SK-N-SH (cell line): ENCODE data around the gene CRYBA2. TPM values are rescaled to one million over a fixed set of nuclear protein-coding genes. Genes with fewer than 3 reads are reported as not detected.

Experiments
- CTCF ChIA-PET: fragments of 300-600, 350-600 bp; formaldehyde crosslinking; extraction: SDS; loops from one replicate; lab custom pipeline; 2021; lab: Yijun Ruan, JAX
- POLR2A ChIA-PET: fragments of 350-600 bp; sonication (Branson Sonifier 250); formaldehyde crosslinking; extraction: SDS; loops from one replicate; lab custom pipeline; 2020; ENCODE audit warnings: antibody characterized with exemption, inconsistent platforms; lab: Yijun Ruan, JAX
- DNase-seq: peaks from one replicate; pipeline ENCODE4 v3.0.0; 2012
- H2AFZ ChIP-seq: fragments of 200-600 bp; sonication (generic); 2 replicates; pipeline ENCODE4 v1.8.1; 2016; ENCODE audit warnings: antibody characterized with exemption, mild to moderate bottlenecking, low read depth
- H3F3A ChIP-seq: fragments of 200-600 bp; sonication (generic); replicated peaks from 2 replicates; pipeline ENCODE3; 2016; ENCODE audit warnings: antibody characterized with exemption, mild to moderate bottlenecking; ENCODE audit not compliant: insufficient read depth
- H3K27ac ChIP-seq, 2 experiments: fragments of 200-500 bp in 1 of 2; fragments of 200-600 bp in 1 of 2; sonication (Bioruptor generic) in 1 of 2; sonication (generic), shearing (Covaris generic) in 1 of 2; 2 replicates each; pipeline versions ENCODE4 v1.5.1 to v1.6.1; 2014 to 2016; ENCODE audit warnings: low read depth in 2 of 2, inconsistent platforms in 1 of 2, low read length in 1 of 2, mild to moderate bottlenecking in 1 of 2, mixed read lengths in 1 of 2
- H3K27me3 ChIP-seq: fragments of 200-600 bp; sonication (generic), shearing (Covaris generic); 2 replicates; pipeline ENCODE4 v1.6.1; 2016; ENCODE audit warnings: mixed run types; ENCODE audit not compliant: insufficient read depth
- H3K36me3 ChIP-seq, 2 experiments: fragments of 200-500 bp in 1 of 2; fragments of 200-600 bp in 1 of 2; sonication (Bioruptor generic) in 1 of 2; sonication (generic) in 1 of 2; replicated peaks in 1 of 2; 2 replicates each; pipeline versions ENCODE3 to v1.5.1; 2014 to 2016; ENCODE audit warnings: low read length in 1 of 2, mild to moderate bottlenecking in 1 of 2; ENCODE audit not compliant: insufficient read depth in 2 of 2, control insufficient read depth in 1 of 2
- H3K4me1 ChIP-seq, 2 experiments: fragments of 200-500 bp in 1 of 2; fragments of 200-600 bp in 1 of 2; sonication (Bioruptor generic) in 1 of 2; sonication (generic), shearing (Covaris generic) in 1 of 2; 2 replicates each; pipeline versions ENCODE4 v1.5.1 to v1.6.1; 2014 to 2016; ENCODE audit warnings: low read depth in 1 of 2, low read length in 1 of 2, mixed run types in 1 of 2; ENCODE audit not compliant: insufficient read depth in 2 of 2, control insufficient read depth in 1 of 2
- H3K4me2 ChIP-seq: fragments of 200-600 bp; sonication (generic), shearing (Covaris generic); 2 replicates; pipeline ENCODE4 v1.6.1; 2017; ENCODE audit warnings: mixed run types
- H3K4me3 ChIP-seq, 2 experiments: fragments of 200-500 bp in 1 of 2; fragments of 200-600 bp in 1 of 2; sonication (Bioruptor generic) in 1 of 2; sonication (generic), shearing (Covaris generic) in 1 of 2; 2 replicates each; pipeline versions ENCODE4 v1.5.1 to v1.8.1; 2014 to 2016; ENCODE audit warnings: low read depth in 2 of 2, inconsistent platforms in 1 of 2, low read length in 1 of 2, mild to moderate bottlenecking in 1 of 2, mixed read lengths in 1 of 2, moderate library complexity in 1 of 2
- H3K79me2 ChIP-seq: fragments of 200-600 bp; sonication (generic); 2 replicates; pipeline ENCODE4 v1.8.1; 2017; ENCODE audit warnings: mild to moderate bottlenecking; ENCODE audit not compliant: insufficient read depth
- H3K9ac ChIP-seq: fragments of 200-600 bp; sonication (generic); 2 replicates; pipeline ENCODE4 v1.6.1; 2017; ENCODE audit warnings: mixed run types
- H3K9me2 ChIP-seq: fragments of 200-600 bp; sonication (generic); 2 replicates; pipeline ENCODE4 v1.6.1; 2017; ENCODE audit warnings: mixed run types
- H3K9me3 ChIP-seq: fragments of 200-600 bp; sonication (generic); 2 replicates; pipeline ENCODE4 v1.6.1; 2017; ENCODE audit warnings: mixed run types, mild to moderate bottlenecking, moderate library complexity
- H4K20me1 ChIP-seq: fragments of 200-600 bp; sonication (generic); 2 replicates; pipeline ENCODE4 v1.6.1; 2017; ENCODE audit warnings: mild to moderate bottlenecking, mixed run types; ENCODE audit not compliant: insufficient read depth
- EP300 ChIP-seq, 2 experiments: IDR thresholded peaks; 2 replicates each; pipeline versions ENCODE4 v1.4.0 to v1.6.1; 2012; ENCODE audit warnings: borderline replicate concordance in 1 of 2, low read depth in 1 of 2, low read length in 1 of 2
- FOXM1 ChIP-seq: IDR thresholded peaks from 2 replicates; pipeline ENCODE4 v1.4.0; 2012; ENCODE audit warnings: low read depth, mild to moderate bottlenecking
- GABPA ChIP-seq: IDR thresholded peaks from 2 replicates; pipeline ENCODE4 v1.4.0; 2012; ENCODE audit warnings: low read depth, mild to moderate bottlenecking
- GATA2 ChIP-seq: sonication (generic); formaldehyde crosslinking; IDR thresholded peaks from 2 replicates; pipeline ENCODE4 v1.5.0; 2020; ENCODE audit warnings: mild to moderate bottlenecking, missing genetic modification reagents
- JUND ChIP-seq: IDR thresholded peaks from 2 replicates; pipeline ENCODE4 v1.4.0; 2012
- MXI1 ChIP-seq: IDR thresholded peaks from 2 replicates; pipeline ENCODE4 v1.6.1; 2012; ENCODE audit warnings: mild to moderate bottlenecking, low read depth, low read length, improper control_type of control experiment
- NRF1 ChIP-seq: IDR thresholded peaks from 2 replicates; pipeline ENCODE4 v1.6.1; 2012; ENCODE audit warnings: low read depth, mild to moderate bottlenecking, low read length
- RAD21 ChIP-seq: IDR thresholded peaks from 2 replicates; pipeline ENCODE4 v1.6.1; 2012; ENCODE audit warnings: mild to moderate bottlenecking, low read length
- RXRA ChIP-seq: IDR thresholded peaks from 2 replicates; pipeline ENCODE4 v1.4.0; 2012; ENCODE audit warnings: low read depth, mild to moderate bottlenecking, borderline replicate concordance
- SIN3A ChIP-seq: IDR thresholded peaks from 2 replicates; pipeline ENCODE4 v1.6.1; 2012; ENCODE audit warnings: low read depth, mild to moderate bottlenecking, low read length, moderate library complexity, borderline replicate concordance
- SMC3 ChIP-seq: IDR thresholded peaks from 2 replicates; pipeline ENCODE4 v1.6.1; 2012; ENCODE audit warnings: low read depth, low read length, improper control_type of control experiment
- TAF1 ChIP-seq: IDR thresholded peaks from 2 replicates; pipeline ENCODE4 v1.6.1; 2012; ENCODE audit warnings: low read depth, mild to moderate bottlenecking, low read length, moderate library complexity, borderline replicate concordance
- TEAD4 ChIP-seq: IDR thresholded peaks from 2 replicates; pipeline ENCODE4 v1.4.0; 2012; ENCODE audit warnings: mild to moderate bottlenecking, borderline replicate concordance; ENCODE audit not compliant: insufficient read depth
- WGBS: methylation state at CpG from one replicate; pipeline ENCODE4 v1.1.6; 2017; ENCODE audit warnings: low lambda C conversion rate; 5-methylcytosine and 5-hydroxymethylcytosine counted together
- polyA plus RNA-seq, 3 experiments: library from polyadenylated mRNA; depleted of rRNA; stranded (reverse); fragments of >200 nt; gene quantifications; 2 replicates each; pipeline ENCODE4 v1.2.3, GENCODE V29; 2012
- TF ChIP-seq, protein P1 (sequence below): fragments of 200-600 bp; sonication (generic); IDR thresholded peaks from 2 replicates; pipeline ENCODE4 v1.6.1; 2017; ENCODE audit warnings: antibody characterized with exemption, mild to moderate bottlenecking, moderate library complexity
- TF ChIP-seq, protein P2 (sequence below): IDR thresholded peaks from 2 replicates; pipeline ENCODE4; 2012
- TF ChIP-seq, protein P3 (sequence below): IDR thresholded peaks from 2 replicates; pipeline ENCODE4 v1.4.0; 2012; ENCODE audit warnings: low read depth, borderline replicate concordance
- TF ChIP-seq, protein P4 (sequence below): IDR thresholded peaks from 2 replicates; pipeline ENCODE4 v1.4.0; 2012; ENCODE audit warnings: low read depth

Gene CRYBA2, protein sequence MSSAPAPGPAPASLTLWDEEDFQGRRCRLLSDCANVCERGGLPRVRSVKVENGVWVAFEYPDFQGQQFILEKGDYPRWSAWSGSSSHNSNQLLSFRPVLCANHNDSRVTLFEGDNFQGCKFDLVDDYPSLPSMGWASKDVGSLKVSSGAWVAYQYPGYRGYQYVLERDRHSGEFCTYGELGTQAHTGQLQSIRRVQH
- polyA plus RNA-seq (2012; rRNA removed): not detected in 2 replicates
- 0.10 TPM in 1 of 2 replicates, not detected in the other for polyA plus RNA-seq (2012; cell fraction: cytosol; rRNA removed)
- not detected in 2 replicates for polyA plus RNA-seq (2012; cell fraction: nucleus; rRNA removed)

DNA sequence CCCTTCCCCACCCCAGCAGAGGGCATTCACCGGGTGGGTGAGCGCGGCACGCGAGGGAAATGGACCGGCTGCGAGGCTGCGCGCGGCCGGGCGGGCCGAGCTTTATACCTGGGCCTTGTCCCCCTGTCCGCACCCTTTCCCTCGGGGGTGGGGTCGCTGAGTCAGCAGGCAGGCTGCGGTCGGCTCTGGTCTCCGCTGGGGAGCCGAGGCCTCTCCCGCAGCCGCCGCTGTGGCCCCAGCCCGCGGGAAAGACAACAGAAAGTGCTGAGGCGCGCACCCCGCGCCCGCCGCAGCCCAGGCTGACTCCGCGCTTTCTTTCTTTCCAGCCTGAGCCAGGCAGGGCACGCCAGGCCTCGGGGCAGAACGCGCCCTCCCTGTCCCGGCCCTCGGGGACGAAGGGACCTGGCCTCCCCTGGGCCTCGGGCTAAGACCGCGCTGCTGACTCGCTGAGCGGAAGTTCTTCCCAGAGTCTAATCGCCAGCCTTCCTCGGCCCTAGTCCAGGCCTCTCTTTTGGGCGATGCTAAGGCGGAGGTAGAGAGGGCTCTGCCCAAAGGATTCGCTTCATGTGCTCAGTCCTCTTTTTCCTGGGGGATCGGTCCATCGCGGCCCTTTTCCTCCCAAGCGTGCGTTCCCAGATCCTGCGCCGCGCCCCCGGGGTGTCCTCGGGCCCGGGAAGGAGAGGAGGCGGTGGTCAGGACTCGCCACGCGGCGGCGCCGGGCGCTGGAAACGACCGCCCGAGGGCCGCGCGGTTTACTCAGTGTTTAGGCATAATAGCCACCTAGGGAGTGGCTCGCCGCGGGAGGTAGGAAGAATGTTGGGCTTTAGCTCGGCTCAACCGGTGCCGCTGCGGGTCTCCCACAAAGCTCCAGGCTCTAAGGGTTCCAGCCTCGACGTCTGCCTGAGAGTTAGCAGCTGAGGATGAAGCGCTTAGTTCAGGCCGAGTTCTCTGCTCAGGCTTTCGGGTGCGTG, at the start of gene CRYBA2:
TSS of gene CRYBA2 (minus strand) at position 78 of the 971 bp plus-strand sequence. CDS start 246 bp downstream, outside the sequence.
- peaks cover 0 to 37% of the 10 kb centered on the region in 2 experiments; a peak in 2 of 4 replicates for H3K4me1 ChIP-seq
- H3K4me2 ChIP-seq: no peak within 1 kb of the TSS
- H3K9ac ChIP-seq: no peak within 1 kb of the TSS
- H2AFZ ChIP-seq: no peak within 1 kb of the TSS
- TF ChIP-seq, protein P1, sequence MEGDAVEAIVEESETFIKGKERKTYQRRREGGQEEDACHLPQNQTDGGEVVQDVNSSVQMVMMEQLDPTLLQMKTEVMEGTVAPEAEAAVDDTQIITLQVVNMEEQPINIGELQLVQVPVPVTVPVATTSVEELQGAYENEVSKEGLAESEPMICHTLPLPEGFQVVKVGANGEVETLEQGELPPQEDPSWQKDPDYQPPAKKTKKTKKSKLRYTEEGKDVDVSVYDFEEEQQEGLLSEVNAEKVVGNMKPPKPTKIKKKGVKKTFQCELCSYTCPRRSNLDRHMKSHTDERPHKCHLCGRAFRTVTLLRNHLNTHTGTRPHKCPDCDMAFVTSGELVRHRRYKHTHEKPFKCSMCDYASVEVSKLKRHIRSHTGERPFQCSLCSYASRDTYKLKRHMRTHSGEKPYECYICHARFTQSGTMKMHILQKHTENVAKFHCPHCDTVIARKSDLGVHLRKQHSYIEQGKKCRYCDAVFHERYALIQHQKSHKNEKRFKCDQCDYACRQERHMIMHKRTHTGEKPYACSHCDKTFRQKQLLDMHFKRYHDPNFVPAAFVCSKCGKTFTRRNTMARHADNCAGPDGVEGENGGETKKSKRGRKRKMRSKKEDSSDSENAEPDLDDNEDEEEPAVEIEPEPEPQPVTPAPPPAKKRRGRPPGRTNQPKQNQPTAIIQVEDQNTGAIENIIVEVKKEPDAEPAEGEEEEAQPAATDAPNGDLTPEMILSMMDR: no peak
- TF ChIP-seq RAD21: no peak
- TF ChIP-seq, protein P2, sequence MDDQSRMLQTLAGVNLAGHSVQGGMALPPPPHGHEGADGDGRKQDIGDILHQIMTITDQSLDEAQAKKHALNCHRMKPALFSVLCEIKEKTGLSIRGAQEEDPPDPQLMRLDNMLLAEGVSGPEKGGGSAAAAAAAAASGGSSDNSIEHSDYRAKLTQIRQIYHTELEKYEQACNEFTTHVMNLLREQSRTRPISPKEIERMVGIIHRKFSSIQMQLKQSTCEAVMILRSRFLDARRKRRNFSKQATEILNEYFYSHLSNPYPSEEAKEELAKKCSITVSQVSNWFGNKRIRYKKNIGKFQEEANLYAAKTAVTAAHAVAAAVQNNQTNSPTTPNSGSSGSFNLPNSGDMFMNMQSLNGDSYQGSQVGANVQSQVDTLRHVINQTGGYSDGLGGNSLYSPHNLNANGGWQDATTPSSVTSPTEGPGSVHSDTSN: no peak
- no peak for TF ChIP-seq RXRA
- TF ChIP-seq TEAD4: no peak
- TF ChIP-seq SIN3A: no peak
- no peak for TF ChIP-seq GABPA
- TF ChIP-seq JUND: no peak
- no peak for TF ChIP-seq TAF1
- TF ChIP-seq EP300 (IDR thresholded peaks at IDR 0.05; ENCODE audit: borderline replicate concordance in 1 of 2, low read depth in 1 of 2, low read length in 1 of 2): no peak
- TF ChIP-seq, protein P3, sequence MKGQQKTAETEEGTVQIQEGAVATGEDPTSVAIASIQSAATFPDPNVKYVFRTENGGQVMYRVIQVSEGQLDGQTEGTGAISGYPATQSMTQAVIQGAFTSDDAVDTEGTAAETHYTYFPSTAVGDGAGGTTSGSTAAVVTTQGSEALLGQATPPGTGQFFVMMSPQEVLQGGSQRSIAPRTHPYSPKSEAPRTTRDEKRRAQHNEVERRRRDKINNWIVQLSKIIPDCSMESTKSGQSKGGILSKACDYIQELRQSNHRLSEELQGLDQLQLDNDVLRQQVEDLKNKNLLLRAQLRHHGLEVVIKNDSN: no peak
- TF ChIP-seq NRF1: no peak
- TF ChIP-seq, protein P4, sequence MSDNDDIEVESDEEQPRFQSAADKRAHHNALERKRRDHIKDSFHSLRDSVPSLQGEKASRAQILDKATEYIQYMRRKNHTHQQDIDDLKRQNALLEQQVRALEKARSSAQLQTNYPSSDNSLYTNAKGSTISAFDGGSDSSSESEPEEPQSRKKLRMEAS: no peak
- TF ChIP-seq FOXM1: no peak
- no peak for TF ChIP-seq MXI1
- no peak for TF ChIP-seq SMC3
- TF ChIP-seq GATA2 (CRISPR knock-in tag): no peak
- no peaks in the 10 kb centered on the region for H3K27me3 ChIP-seq
- no peaks in the 10 kb centered on the region for H3K79me2 ChIP-seq
- H3K27ac ChIP-seq: 0 out of 4 replicates have a peak within 1 kb of the TSS, but pooled peaks of 1 of the 2 experiments have one; percentile 60
- 84% methylated on average over 53 of the region's 88 CpGs for WGBS
- no peak within 1 kb of the TSS for H3K4me3 ChIP-seq
- no peaks in the 10 kb centered on the region for H3K9me3 ChIP-seq
- DNase-seq: peak; percentile 16
- H3F3A ChIP-seq: no peaks in the 10 kb centered on the region
- ChIA-PET POLR2A (interaction anchor here (1.1 to 6.8 kb wide), 3 partner anchors 9 to 11 kb away, joined by 3 to 89 read pairs (median 7); partner anchors contain the start of gene FEV), CTCF (interaction anchor here (0.7 to 12.8 kb wide), 12 partner anchors 10 to 167 kb away, joined by 3 to 258 read pairs (median 24); partner anchors contain the start of genes FEV and NHEJ1)
- no peaks in the 10 kb centered on the region for H3K36me3 ChIP-seq
- no peaks in the 10 kb centered on the region for H3K9me2 ChIP-seq
- no peaks in the 10 kb centered on the region for H4K20me1 ChIP-seq
